Fibroblast of lung (primary cell): ENCODE measurements around the gene P4HTM. TPM values are rescaled to one million over a fixed set of nuclear protein-coding genes. Genes with fewer than 3 reads are reported as not detected.

Experiments used
- DNase-seq, 2 donors: peaks; one replicate each; pipeline versions ENCODE4 v3.0.0 to v3.0.0-alpha.2; 2010; ENCODE audit warnings: low read depth in 2 of 2
- H2AFZ ChIP-seq: 2 replicates; pipeline ENCODE4 v1.5.1; 2012; ENCODE audit warnings: low read length, control low read depth, inconsistent platforms
- H3K27ac ChIP-seq: 2 replicates; pipeline ENCODE4 v1.5.1; 2011; ENCODE audit warnings: low read length, control low read depth; ENCODE audit not compliant: insufficient read depth
- H3K27me3 ChIP-seq: 2 replicates; pipeline ENCODE4 v1.5.1; 2011; ENCODE audit warnings: mild to moderate bottlenecking, low read length; ENCODE audit not compliant: control insufficient read depth, insufficient read depth
- H3K36me3 ChIP-seq: 2 replicates; pipeline ENCODE4 v1.5.1; 2011; ENCODE audit warnings: low read length; ENCODE audit not compliant: control insufficient read depth, insufficient read depth
- H3K4me1 ChIP-seq: 2 replicates; pipeline ENCODE4 v1.5.1; 2011; ENCODE audit warnings: low read length; ENCODE audit not compliant: control insufficient read depth, insufficient read depth; ENCODE audit errors: extremely low read depth
- H3K4me2 ChIP-seq: 2 replicates; pipeline ENCODE4 v1.5.1; 2011; ENCODE audit warnings: low read length, control low read depth; ENCODE audit not compliant: insufficient read depth; ENCODE audit errors: extremely low read depth
- H3K4me3 ChIP-seq, 4 experiments: fragments of 200-600 bp in 1 of 4; sonication (generic) in 1 of 4; replicated peaks in 1 of 4; 2 replicates each; pipeline ENCODE4 v1.5.1; 2011 to 2016; ENCODE audit warnings: low read length in 4 of 4, low read depth in 3 of 4, mild to moderate bottlenecking in 3 of 4, control low read depth in 2 of 4, inconsistent platforms in 1 of 4, mixed read lengths in 1 of 4; ENCODE audit not compliant: insufficient read depth in 1 of 4; ENCODE audit errors: control extremely low read depth in 1 of 4
- H3K79me2 ChIP-seq: 2 replicates; pipeline ENCODE4 v1.5.1; 2012; ENCODE audit warnings: mild to moderate bottlenecking, low read length, inconsistent platforms; ENCODE audit not compliant: control insufficient read depth, insufficient read depth
- H3K9ac ChIP-seq: 2 replicates; pipeline ENCODE4 v1.5.1; 2011; ENCODE audit warnings: mild to moderate bottlenecking, low read length, control low read depth; ENCODE audit not compliant: insufficient read depth
- H3K9me3 ChIP-seq: 2 replicates; pipeline ENCODE4 v1.5.1; 2012; ENCODE audit warnings: low read depth, low read length; ENCODE audit not compliant: control insufficient read depth, insufficient read depth
- H4K20me1 ChIP-seq: 2 replicates; pipeline ENCODE4 v1.5.1; 2011; ENCODE audit warnings: low read length; ENCODE audit not compliant: control insufficient read depth, insufficient read depth; ENCODE audit errors: extremely low read depth
- EZH2 ChIP-seq: IDR thresholded peaks from 2 replicates; pipeline ENCODE4 v1.5.1; 2012; ENCODE audit warnings: low read length, control low read depth, mild to moderate bottlenecking; ENCODE audit errors: missing control alignments
- polyA plus RNA-seq, 2 donors: library from polyadenylated mRNA; depleted of rRNA in 1 of 2; stranded (reverse) in 1 of 2; unstranded in 1 of 2; fragments of >200 nt; gene quantifications; 2 replicates each; pipeline ENCODE4 v1.2.1, GENCODE V29; 2011 to 2012; ENCODE audit warnings: missing spikeins in 1 of 2
- total RNA-seq: library from RNA; depleted of rRNA; stranded (reverse); fragments of >200 nt; gene quantifications from 2 replicates; pipeline ENCODE4 v1.2.1, GENCODE V29; 2014
- TF ChIP-seq, protein P1 (sequence below), 2 donors: IDR thresholded peaks in 1 of 2; conservative IDR thresholded peaks in 1 of 2; 1 replicate in 1 of 2; 2 replicates in 1 of 2; pipeline ENCODE4 v1.5.1; 2011 to 2012; ENCODE audit warnings: low read length in 2 of 2, control low read depth in 1 of 2, inconsistent platforms in 1 of 2, low read depth in 1 of 2, mild to moderate bottlenecking in 1 of 2

Gene P4HTM
- total and polyA plus RNA-seq, 2 donors (not counting 1 experiment from before 2014, with no cell fraction given): 16.2 to 46.7 TPM

- Histone ChIP-seq H3K4me2 (no peak overlapping the region), H3K36me3 (peaks cover 8% of the 10 kb centered on the region), H3K27ac (no peak overlapping the region)
These were observed 23.7 kb upstream of the P4HTM start for GRCh38 chr3:48966367-48966766.

GRCh38 chr3:48966876-48967361, 23.1 kb upstream of the P4HTM start:
- Histone ChIP-seq H3K27me3 (no peaks in the 10 kb centered on the region), H3K36me3 (peaks cover 10% of the 10 kb centered on the region), H3K4me1 (no peaks in the 10 kb centered on the region), H3K79me2 (no peaks in the 10 kb centered on the region), H3K9me3 (no peaks in the 10 kb centered on the region), H3K27ac (no peak overlapping the region), H4K20me1 (no peaks in the 10 kb centered on the region), H3K9ac (no peak overlapping the region), H2AFZ (no peak overlapping the region), H3K4me3 (no peak overlapping the region), H3K4me2 (no peak overlapping the region)
- TF ChIP-seq, protein P1, sequence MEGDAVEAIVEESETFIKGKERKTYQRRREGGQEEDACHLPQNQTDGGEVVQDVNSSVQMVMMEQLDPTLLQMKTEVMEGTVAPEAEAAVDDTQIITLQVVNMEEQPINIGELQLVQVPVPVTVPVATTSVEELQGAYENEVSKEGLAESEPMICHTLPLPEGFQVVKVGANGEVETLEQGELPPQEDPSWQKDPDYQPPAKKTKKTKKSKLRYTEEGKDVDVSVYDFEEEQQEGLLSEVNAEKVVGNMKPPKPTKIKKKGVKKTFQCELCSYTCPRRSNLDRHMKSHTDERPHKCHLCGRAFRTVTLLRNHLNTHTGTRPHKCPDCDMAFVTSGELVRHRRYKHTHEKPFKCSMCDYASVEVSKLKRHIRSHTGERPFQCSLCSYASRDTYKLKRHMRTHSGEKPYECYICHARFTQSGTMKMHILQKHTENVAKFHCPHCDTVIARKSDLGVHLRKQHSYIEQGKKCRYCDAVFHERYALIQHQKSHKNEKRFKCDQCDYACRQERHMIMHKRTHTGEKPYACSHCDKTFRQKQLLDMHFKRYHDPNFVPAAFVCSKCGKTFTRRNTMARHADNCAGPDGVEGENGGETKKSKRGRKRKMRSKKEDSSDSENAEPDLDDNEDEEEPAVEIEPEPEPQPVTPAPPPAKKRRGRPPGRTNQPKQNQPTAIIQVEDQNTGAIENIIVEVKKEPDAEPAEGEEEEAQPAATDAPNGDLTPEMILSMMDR (conservative IDR thresholded peaks at IDR 0.05 in 1 of 2, IDR thresholded peaks at IDR 0.05 in 1 of 2; ENCODE audit: low read depth in 1 of 2, low read length in 2 of 2): no peak
- TF ChIP-seq EZH2: no peak
- no peak for DNase-seq

More at GRCh38 chr3:48966367-48966766, 23.7 kb upstream of the P4HTM start:
- no peak overlapping the region for H3K4me3 ChIP-seq
- H3K79me2 ChIP-seq: no peaks in the 10 kb centered on the region
- H2AFZ ChIP-seq: no peak overlapping the region
- no peaks in the 10 kb centered on the region for H3K9me3 ChIP-seq
- H3K9ac ChIP-seq: no peak overlapping the region
- TF ChIP-seq, protein P1 (conservative IDR thresholded peaks at IDR 0.05 in 1 of 2, IDR thresholded peaks at IDR 0.05 in 1 of 2; ENCODE audit: low read depth in 1 of 2, low read length in 2 of 2): no peak
- TF ChIP-seq EZH2: no peak
- no peaks in the 10 kb centered on the region for H3K4me1 ChIP-seq
- DNase-seq: no peak
- no peaks in the 10 kb centered on the region for H3K27me3 ChIP-seq
- no peaks in the 10 kb centered on the region for H4K20me1 ChIP-seq

GRCh38 chr3:48970586-48970985, 19.5 kb upstream of the P4HTM start:
- Histone ChIP-seq H4K20me1 (no peaks in the 10 kb centered on the region), H3K4me1 (no peaks in the 10 kb centered on the region), H3K9ac (no peak overlapping the region), H2AFZ (no peak overlapping the region), H3K9me3 (no peaks in the 10 kb centered on the region), H3K4me2 (no peak overlapping the region), H3K36me3 (peaks cover 22% of the 10 kb centered on the region), H3K4me3 (no peak overlapping the region), H3K79me2 (no peaks in the 10 kb centered on the region), H3K27me3 (no peaks in the 10 kb centered on the region), H3K27ac (no peak overlapping the region)
- no peak for DNase-seq
- no peak for TF ChIP-seq EZH2
- TF ChIP-seq, protein P1 (conservative IDR thresholded peaks at IDR 0.05 in 1 of 2, IDR thresholded peaks at IDR 0.05 in 1 of 2; ENCODE audit: low read depth in 1 of 2, low read length in 2 of 2): no peak
